ENCODE measurements around the gene MPZL2.

DNA sequence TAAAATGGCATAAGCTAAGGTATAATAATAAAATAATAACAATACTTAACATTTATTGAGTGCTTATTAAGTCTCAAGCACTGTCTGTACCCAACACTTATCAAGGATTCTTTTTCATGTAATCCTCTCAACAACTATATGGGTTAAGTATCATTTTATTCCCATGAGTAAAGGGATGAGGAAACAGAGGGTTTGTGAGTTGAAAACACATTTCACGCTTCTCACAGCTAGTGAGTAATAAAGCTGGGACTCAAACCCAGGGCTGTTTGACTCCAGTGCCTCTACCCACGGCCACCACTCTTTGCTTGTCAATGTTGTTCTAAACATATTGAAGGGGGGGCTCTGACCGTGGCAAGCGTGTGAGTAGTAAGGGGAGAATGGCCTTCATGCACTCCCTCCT, 49.1 kb upstream of the MPZL2 start:
- TF ChIP-seq, protein P1, sequence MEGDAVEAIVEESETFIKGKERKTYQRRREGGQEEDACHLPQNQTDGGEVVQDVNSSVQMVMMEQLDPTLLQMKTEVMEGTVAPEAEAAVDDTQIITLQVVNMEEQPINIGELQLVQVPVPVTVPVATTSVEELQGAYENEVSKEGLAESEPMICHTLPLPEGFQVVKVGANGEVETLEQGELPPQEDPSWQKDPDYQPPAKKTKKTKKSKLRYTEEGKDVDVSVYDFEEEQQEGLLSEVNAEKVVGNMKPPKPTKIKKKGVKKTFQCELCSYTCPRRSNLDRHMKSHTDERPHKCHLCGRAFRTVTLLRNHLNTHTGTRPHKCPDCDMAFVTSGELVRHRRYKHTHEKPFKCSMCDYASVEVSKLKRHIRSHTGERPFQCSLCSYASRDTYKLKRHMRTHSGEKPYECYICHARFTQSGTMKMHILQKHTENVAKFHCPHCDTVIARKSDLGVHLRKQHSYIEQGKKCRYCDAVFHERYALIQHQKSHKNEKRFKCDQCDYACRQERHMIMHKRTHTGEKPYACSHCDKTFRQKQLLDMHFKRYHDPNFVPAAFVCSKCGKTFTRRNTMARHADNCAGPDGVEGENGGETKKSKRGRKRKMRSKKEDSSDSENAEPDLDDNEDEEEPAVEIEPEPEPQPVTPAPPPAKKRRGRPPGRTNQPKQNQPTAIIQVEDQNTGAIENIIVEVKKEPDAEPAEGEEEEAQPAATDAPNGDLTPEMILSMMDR (IDR thresholded peaks at IDR 0.05; ENCODE audit: borderline replicate concordance, extremely low read depth, low read length, poor library complexity, severe bottlenecking), result no peak
- TF ChIP-seq EZH2 (IDR thresholded peaks at IDR 0.05; ENCODE audit: borderline replicate concordance, low read depth, low read length, severe bottlenecking), result no peak

Data from DND-41 (cell line).